ENCODE results near the gene EFHC2. TPM values are rescaled to one million over a fixed set of nuclear protein-coding genes. Genes with fewer than 3 reads are reported as not detected.
A peak's percentile ranks its signal among the peaks of the same experiment; 100 is the strongest.

Gene EFHC2
- total RNA-seq, 1 experiment from 2014 or later = 0.60 TPM

GRCh38 chrX:44147130-44147529 lies 196.3 kb downstream of the EFHC2 start:
- no peak for DNase-seq (ENCODE audit: low read depth)

GRCh38 chrX:44144177-44144945 lies 199.1 kb downstream of the EFHC2 start:
- DNase-seq (ENCODE audit: low read depth) = no peak

- DNase-seq (ENCODE audit: low read depth) = peak; percentile 37
Measured at GRCh38 chrX:44143061-44143602, 200.3 kb downstream of the EFHC2 start.

GRCh38 chrX:44130189-44130588 lies 213.3 kb downstream of the EFHC2 start:
- DNase-seq (ENCODE audit: low read depth) = no peak

GRCh38 chrX:44113337-44113736 lies 230.1 kb downstream of the EFHC2 start:
- no peak for DNase-seq (ENCODE audit: low read depth)

- no peak for DNase-seq (ENCODE audit: low read depth)
Measured at GRCh38 chrX:44106864-44107263, 236.6 kb downstream of the EFHC2 start.

GRCh38 chrX:44105228-44105913 lies 238.1 kb downstream of the EFHC2 start:
- DNase-seq (ENCODE audit: low read depth) = peak; percentile 12

- DNase-seq (ENCODE audit: low read depth) = no peak
Measured at GRCh38 chrX:44104699-44105098, 238.8 kb downstream of the EFHC2 start.

- no peak for DNase-seq (ENCODE audit: low read depth)
Measured at GRCh38 chrX:44101281-44101680, 242.2 kb downstream of the EFHC2 start.

GRCh38 chrX:44099366-44099765 lies 244.1 kb downstream of the EFHC2 start:
- DNase-seq (ENCODE audit: low read depth) = no peak

Other genes starting within 250 kb of the EFHC2 start
- 38.9 and 39.6 TPM in 2 replicates for gene FUNDC1, start 199.2 kb upstream of the EFHC2 start, total RNA-seq (2014; rRNA removed; shearing (Covaris generic))

Data from RPMI7951 (cell line).